Globus pallidus (tissue), 1 donor: Measurements from ENCODE around the gene ZC3H6.
"Not testable (repeated sequence)": the region's sequence is repeated elsewhere in the genome, so short reads cannot be mapped to it uniquely, and the experiment has no call there.

Experiments used
- DNase-seq: peaks from one replicate; pipeline ENCODE4 v3.0.0-alpha.2; 2015; ENCODE audit warnings: low spot score

ZC3H6 gene

DNA sequence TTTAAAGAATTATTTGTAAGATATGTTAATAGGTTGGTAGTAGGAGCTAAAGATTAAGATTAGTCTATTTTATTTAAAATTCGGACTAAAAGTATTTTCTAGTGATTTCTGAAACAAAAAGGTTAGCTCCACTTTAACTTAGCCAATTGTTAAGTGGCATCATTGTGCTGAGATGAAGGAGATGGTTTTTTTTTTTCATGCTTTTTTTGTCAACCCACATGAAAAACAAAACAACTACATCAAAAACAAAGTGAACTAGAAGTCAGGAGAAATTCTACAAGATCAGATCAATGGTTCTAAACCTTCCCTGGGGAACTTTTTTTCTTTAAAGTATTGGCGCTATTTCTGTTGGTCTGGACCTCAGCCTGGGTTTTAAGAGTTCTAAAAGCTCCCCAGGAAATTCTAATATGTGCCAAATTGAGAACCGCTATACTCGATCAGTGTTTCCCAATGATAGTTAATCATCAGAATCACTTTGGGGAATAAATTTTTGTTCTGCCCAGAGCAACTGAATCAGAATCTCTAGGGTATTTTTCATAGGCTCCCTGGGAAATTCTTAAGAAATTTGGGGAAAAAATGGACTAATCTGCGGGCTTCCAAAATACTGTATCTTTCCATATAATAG lies 2.3 kb downstream of the ZC3H6 start:
- DNase-seq: no peak

DNA sequence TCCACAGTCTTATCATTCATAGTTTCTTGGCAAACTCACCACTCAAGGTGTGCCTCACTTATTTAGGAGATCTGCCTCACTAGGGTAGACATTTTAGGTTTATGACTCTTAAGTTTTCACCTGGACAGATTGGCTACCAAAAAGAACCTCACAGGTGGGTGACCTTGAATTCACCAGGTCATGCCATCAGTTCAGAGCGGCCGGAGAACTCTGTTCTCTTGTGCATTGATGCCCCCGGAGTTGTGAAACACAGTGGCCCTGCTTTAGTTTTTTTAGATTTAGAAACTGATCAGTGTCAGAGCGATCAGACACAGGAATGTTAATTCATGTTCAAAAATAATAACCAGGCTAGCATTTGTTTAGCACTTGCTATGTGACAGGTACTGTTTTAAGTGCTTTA lies 6.7 kb downstream of the ZC3H6 start:
- not testable (repeated sequence) for DNase-seq

DNA sequence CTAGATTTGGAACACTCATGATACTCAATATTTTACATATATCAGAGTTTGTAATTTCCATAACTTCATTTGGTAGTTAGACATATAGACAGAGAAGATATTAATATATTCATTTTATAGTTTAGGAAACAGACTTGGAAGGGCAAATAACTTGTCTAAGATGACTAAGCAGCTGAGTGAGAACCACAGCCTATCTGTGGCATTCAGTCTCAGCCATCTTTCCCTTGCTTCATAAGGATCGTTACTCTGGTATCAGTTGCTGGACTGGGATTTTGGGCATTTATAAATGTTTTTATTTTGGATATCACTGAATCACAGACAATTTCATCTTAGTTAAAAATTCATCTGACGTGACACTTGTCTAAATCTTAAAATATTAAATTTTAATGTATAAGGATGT lies 8.1 kb downstream of the ZC3H6 start:
- not testable (repeated sequence) for DNase-seq

DNA sequence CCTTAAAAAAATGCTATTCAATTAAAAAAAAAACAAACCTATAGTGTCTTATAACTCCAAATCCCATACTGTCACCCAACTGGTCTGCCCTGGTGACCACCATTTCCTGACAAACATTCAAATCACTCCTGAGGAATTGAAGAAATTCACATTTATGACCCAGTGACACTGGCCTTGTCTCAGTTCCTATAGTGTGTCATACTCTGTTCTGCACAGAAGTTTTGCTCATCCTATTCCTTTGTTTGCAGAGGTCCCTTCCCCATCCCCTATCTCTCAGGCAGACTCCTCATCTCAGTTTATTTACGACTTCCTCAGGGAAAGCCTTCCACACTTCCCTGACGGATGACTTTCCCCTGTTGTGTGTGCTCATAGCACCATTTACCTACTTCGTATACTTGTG lies 14.7 kb downstream of the ZC3H6 start:
- DNase-seq: no peak

DNA sequence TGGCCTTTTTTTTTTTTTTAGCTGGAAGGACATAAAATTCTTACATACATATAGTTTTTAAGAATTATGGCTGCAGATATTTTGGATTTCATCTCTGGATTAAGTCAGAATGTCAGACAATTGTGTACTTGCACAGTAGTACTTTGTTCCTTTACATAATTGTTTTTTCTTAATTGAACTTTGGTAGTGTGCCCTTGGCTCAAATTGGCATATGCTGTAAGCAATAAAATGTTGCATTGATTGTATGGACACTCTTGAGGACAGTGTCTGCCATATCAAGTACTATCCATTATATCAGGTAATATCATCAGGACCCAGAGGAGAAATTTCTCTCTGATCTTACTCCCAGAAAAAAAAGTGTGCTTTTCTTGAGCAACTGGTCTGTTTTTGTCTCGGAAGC lies 15.3 kb downstream of the ZC3H6 start:
- DNase-seq: no peak

DNA sequence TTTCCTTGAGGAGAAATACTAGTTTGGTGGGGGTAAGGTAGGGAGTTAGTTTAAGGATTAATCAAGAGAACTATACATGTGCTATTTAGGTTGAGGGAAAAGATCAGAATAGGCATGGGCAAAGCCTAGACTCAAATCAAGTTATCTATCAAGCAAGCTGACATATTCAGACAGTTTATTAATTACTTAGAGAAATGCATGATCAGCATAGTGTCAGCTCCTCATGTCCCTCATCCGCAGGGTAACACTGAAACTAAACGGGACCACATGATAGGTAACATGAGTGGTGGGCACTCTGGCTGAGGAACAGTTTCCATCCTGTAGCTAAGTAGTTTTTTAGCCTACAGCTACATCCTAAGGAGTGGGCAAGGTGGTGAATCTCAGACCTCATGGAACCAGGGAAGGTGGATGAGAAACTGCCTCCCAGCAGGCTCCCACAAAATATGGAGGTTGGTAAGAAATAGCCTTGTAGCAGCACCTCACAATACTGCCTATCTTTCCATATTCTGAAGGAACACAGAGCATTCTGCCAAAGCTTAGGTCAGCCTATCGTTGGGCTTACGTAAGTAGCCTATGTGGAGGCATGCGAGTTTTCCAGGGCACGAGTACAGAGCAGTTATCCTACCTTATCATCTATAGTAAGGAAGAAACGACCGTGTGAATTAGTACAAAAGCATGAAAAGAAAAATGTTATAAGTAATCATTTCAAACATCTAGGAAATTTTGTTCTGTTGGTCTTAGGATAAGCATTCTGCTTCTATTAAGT lies 18.4 kb downstream of the ZC3H6 start:
- DNase-seq: no peak

DNA sequence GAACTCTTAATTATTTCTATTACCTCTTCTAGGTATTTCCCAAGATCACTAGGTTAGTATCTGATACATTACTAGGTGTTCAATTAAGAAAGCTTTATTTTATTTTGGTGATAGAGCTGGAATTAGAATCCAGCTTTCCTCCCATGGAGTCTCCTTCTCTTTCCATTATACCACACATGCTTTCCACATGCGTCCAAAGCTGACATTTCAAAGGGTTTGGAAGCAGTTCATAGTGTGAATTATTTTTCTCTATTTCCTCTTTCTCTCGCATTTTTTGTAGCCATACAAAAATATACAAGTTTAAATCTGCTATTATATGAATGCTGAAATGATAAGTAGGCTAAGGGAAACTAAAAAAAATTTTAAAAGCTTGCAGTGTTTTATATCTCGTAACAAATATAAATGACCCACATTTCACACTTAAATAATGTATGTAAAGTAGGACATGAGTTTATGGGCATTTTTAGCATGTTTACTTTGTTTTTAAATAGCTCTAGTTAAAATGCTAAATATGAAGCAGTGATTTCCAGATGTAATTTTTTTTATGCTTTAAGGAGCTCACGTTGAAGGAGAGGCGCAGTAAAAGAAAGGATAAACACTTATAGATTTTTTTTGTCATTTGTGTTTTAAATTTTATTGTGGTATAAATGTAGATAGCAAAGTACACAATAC lies 20.1 kb downstream of the ZC3H6 start:
- no peak for DNase-seq

DNA sequence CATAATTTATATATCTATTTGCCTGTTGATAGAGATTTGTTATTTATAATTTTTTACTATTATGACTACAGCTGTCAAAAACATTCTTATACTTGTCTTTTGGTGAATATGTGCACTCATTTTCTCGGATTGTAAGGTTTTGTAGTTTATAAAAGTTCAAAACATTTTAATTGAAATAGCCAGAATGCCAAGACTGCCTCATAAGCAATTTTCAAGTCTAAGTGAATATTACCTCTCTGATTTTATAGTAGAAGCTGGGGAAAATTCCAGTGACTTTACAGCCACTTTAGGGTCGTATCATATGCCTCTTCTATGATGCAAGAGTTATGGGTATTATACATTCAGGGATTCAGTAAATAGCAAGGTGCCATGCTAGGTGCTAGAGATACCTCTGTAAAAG lies 21.0 kb downstream of the ZC3H6 start:
- no peak for DNase-seq

DNA sequence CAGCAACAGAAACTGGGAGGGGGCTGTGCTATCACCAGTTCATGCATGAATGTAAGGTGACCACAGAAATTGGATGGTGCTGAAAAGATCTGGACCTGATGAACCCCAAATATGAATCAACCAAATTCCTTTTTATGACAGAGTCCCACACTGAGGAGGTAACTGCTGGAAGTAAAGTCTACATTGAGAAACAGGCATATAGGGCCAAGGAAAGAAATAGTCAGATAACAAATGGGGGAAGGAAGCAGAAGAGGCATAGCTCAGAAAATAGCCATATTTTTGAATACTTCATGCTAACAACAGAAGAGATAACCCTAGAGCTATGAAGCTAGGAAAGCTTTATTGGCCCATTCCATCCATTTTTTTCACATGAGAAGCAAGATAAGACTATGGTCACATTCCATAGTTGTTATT lies 25.8 kb downstream of the ZC3H6 start:
- DNase-seq: no peak

DNA sequence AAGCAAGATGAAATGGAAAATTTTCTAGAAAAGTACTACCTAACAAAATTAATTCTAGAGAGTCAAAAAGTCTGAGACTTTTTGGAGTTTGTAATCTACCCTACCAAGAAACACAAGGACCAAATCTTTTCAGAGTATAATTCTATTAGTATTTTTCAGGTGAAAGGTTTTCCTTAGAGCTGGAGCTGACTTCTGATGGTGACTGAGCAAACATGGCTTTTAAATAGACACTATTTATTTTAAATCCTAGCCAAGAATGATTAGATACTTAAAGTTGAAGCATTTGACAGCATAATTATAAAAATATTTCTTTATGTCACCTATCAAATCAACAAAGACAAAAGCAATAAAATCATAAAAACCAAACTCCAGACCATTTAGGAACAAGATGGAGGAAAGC lies 26.6 kb downstream of the ZC3H6 start:
- DNase-seq: no peak

DNA sequence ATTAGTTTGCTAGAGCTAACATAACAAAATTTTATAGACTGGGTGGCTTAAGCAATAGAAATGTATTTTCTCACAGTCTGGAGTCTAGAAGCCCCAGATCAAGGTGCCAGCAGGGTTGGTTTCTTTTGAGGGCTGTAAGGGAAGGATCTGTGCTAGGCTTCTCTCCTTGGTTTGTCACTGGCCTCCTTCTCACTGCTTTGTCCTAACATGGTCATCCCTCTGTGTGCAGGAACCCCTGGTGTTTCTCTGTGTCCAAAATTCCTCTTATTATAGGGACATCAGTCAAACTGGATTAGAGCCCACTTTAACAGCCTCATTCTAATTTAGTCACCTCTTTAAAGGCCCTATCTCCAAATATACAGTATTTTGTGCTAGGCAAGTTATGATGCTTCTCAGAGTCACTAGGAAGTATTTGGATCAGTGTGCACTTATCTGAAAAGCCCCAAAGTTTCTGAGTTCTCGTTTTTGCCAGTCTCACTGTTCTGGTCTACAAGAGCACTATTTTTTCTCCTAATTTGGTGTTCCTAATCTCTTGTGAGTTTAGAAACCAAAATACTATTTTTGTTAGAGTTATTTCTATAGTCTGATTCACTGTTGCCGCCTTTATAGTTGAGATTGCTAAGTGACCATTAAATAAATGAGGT lies 29.0 kb downstream of the ZC3H6 start:
- no peak for DNase-seq

DNA sequence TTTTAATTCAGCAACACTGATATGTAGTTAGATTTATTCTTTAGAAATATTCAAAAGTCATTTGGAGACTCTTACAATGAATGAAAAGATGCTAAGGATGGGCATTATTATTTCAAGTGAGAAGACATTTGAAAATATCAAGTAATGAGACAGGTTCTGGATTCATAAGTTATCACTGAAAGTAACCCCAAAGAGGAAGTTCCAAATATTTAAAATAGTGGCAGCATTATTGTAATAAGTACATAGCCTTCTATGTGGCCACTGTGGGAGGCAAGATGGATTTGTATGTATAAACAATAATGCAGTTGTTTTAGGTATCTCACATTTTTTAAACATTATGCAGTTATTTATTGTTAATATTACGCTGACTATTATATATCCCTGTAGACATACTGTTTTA lies 29.7 kb downstream of the ZC3H6 start:
- DNase-seq: no peak

DNA sequence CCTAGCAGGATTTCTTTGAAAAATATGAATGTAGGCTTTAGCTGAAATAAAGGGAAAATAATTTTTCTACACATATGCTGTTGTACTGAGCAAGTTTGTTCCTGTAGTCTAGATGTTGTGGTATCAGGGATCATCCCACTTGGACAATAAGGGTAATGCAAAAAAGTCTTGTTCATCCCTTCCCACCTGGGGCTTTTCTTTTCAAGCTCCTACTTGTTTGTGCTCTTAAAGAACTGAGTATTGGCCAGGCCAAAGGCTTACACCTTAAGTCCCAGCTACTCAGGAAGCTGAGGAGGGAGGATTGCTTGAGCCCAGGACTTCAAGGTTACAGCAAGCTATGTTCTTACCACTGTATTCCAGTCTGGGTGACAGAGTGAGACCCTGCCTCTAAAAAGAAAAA lies 35.5 kb downstream of the ZC3H6 start:
- no peak for DNase-seq

DNA sequence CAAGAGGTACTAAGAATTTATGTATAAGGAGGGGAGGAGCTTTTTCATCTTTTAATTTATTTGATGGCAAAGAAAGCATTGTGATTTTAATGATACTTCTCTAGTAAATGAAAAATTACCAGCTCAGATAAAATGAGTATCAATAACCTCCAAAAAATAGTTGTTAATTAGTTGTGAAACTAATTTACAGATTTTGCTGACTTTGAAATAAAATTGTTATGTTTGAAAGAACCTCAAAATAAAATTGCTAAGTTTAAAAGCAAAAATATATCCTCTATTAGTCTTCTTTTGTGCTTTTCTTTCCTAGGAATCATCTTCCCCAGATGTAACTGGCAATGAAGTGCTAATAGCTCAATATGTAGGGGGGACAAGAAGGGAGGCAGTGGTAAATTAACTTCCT lies 36.5 kb downstream of the ZC3H6 start:
- no peak for DNase-seq

DNA sequence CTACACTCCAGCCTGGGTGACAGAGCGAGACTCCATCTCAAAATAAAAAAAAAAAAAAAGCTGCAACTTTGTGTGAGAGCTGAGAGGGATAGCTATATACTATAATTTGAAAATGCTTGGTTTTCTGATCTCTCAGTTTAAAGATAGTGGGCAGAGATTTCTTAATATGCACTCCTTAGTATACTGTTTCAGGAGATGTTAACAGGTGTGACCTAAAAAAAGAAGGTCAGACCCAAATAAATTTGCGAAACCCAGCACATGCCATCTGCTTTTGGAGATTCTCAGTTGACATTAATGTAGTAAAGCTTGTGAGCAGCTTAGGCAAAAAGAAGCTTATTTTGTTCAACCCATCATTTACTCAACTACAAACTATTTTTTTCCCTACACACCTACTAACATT lies 37.4 kb downstream of the ZC3H6 start:
- no peak for DNase-seq

DNA sequence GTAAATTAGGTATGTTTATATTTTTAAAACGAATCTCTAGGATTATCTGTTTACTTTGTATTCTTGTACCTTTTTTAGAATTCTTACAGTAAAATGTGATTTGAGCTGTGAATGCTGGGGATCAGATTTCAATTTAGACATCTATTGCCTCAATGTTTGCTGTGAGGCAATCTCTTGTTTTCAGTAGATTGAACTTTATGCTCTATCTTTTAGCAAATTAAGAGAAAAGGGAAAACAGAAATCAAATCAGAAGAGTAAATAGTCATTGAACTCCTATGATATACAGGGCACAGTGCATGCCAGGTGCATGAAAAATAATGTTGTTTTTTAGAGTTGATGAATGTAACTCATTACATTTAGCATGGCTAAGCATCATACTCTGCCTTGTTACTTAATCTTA lies 39.5 kb downstream of the ZC3H6 start:
- DNase-seq: no peak

DNA sequence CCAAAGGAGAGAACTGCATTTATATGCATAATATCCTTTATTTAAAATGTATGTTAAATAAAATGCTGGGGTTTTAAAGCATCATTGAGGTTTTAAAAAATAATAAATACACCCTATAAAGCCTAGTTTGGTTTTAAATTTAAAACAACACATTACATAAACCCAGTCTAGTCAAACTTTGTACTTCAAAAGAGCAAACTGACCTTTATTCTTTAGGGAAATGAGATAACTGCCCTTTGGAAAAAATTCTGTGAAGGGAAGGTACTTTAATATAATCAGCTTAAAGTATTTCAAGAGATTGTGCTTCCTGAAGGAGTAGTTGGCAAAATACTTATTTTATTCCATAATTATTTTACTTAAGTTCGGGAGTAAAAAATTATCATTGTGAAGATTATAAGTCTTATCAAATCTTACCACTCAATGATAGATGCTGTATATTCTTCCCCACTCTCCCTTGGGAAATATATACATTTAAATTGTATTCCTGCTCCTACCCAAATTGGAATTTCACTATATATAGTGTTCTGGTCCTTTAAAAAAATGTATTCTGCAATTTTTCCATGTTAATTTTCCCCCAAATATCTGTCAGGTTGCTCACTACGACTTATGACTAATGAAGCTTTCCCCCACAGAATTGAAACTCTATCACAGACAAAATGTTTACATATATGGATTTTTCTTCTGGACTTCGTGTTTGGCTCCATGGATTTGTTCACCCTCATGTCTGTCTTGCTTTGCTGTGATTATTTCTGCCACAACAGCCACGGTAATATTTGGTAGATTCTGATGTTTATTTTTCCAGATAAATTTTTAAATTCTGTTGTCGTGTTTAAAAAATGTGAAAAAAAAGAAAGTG lies 42.1 kb downstream of the ZC3H6 start:
- DNase-seq: no peak

DNA sequence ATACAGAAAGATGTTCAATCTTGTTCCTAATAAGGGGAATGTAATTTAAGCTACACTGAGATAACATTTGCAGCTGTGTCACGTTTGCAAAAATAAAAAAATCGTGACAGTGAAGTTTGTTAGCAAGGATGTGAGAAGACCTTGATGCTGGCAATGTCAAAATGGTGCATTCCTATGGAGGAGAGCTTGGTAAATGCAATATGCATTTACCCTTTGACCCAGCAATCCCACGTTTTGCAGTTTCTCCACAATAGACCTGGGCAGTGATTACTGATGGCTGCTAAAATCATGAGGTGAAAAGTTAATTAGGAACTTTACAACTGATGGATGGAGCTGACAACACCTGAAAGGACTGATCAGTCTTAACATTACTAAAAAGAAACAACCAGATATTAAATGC lies 43.1 kb downstream of the ZC3H6 start:
- DNase-seq: no peak

DNA sequence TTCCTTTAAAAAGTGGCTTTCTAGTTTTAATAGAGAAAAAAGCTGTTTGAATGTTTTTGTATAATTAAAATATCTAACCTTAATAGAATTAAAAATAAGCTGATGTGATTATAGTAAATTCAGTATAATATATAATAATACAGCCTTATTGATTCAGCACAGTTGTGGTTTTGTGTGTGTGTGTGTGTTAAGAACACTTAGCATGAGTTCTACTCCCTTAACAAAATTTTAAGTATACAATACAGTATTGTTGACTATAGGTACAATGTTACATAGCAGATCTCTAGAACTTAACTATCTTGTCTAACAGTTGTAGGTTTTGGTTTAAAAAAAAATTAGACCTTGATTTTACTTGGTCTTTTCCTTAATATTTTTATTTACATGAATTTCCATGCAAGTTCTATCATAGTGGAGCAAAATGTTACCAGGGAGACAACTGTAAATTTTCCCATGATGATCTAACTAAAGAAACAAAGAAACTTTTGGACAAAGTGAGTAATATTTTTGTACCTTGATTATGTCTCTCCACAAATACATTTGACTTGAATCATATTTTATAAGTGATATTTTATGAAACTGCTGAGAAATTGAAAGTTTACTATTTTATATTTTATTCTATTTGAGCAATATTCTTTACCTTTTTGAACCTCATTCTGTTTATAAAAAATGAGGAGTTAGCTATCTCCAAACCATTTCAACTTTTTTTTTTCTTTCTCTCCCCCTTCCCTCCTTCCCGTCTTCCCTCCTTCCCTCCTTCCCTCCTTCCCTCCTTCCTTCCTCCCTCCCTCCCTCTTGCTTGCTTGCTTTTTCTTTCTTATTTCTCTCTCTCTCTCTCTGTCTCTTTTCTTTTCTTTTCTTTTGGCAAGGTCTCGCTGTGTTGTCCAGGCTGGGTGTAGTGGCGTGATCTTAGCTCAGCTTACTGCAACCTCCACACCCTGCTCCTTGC lies 46.3 kb downstream of the ZC3H6 start:
- DNase-seq: no peak

DNA sequence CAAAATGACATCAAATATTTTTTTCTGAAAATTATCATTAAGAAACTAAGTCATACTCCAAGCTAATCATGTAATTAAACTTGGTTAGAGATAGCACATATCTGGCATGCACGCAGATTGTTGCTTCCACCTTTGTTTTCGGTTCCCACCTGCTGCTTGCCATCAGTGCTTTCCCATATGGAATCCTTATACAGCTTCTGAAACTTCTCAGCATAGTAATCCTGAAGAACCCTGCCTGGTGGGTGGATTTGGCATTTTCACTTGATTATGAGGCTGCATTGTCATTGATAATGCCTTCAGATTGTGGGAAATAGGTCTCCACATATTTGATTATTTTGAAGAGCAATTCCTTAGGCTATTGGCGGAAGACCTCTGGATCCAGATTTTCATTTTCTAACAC lies 47.5 kb downstream of the ZC3H6 start:
- DNase-seq: no peak
